Uterus (tissue), 2 donors: ENCODE measurements around the gene NAA10.

ENCODE experiments used
- POLR2A ChIP-seq, 2 donors: fragments of 450-650 bp; IDR thresholded peaks; one replicate each; pipeline ENCODE4 v1.6.1; 2016; ENCODE audit warnings: antibody characterized with exemption in 2 of 2, mild to moderate bottlenecking in 1 of 2, moderate library complexity in 1 of 2
- TF ChIP-seq, protein P1 (sequence below), 4 experiments: fragments of 200-600 bp in 2 of 4; fragments of 450-650 bp in 2 of 4; sonication (generic) in 2 of 4; IDR thresholded peaks; one replicate each; pipeline ENCODE4 v1.5.1; 2016 to 2019; ENCODE audit warnings: antibody characterized with exemption in 4 of 4, mild to moderate bottlenecking in 2 of 4, moderate library complexity in 1 of 4

DNA sequence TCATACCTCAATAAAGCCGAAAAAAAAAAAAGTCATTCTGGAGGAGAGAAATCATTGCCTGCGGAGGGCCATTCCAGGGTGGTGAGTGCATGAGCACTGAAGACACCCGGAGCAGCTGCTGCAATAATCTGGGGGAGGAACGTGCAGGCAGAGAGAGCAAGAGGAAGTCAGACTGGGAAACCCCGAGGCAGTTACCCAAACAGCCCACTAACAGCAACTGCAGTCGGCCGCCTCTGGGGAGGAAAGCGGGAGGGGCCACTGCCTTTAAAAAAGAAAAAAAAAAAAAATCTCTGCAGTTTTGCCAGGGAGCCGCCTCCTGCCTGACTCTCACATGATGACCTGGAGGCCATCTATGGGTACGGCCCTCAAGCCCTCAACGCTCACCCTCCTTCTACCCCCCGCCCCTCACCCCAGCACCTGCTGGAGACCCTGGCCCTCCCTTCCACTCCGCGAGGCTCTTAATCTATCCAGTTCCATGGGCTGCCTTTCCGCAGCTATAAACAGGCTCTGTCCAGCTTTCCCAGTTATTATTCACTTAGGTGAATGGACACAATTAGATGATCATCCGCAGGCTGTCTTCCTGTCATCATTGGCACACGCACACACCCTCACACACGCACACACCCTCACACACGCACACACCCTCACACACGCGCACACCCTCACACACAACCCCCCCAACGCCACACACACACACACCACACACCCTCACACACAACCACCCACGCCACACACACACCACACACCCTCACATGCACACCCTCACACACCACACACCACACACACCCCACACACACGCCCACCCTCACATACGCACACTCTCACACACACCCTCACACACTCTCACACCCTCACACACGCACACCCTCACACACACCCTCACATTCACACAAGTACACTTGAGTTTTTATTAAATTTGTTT, 33.7 kb downstream of the NAA10 start:
- TF ChIP-seq POLR2A (IDR thresholded peaks at IDR 0.05) = no peak
- TF ChIP-seq, protein P1, sequence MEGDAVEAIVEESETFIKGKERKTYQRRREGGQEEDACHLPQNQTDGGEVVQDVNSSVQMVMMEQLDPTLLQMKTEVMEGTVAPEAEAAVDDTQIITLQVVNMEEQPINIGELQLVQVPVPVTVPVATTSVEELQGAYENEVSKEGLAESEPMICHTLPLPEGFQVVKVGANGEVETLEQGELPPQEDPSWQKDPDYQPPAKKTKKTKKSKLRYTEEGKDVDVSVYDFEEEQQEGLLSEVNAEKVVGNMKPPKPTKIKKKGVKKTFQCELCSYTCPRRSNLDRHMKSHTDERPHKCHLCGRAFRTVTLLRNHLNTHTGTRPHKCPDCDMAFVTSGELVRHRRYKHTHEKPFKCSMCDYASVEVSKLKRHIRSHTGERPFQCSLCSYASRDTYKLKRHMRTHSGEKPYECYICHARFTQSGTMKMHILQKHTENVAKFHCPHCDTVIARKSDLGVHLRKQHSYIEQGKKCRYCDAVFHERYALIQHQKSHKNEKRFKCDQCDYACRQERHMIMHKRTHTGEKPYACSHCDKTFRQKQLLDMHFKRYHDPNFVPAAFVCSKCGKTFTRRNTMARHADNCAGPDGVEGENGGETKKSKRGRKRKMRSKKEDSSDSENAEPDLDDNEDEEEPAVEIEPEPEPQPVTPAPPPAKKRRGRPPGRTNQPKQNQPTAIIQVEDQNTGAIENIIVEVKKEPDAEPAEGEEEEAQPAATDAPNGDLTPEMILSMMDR (IDR thresholded peaks at IDR 0.05) = no peak
